ENCODE results near the gene DHPS. TPM values are rescaled to one million over a fixed set of nuclear protein-coding genes. Genes with fewer than 3 reads are reported as not detected.

Gene DHPS
- total and polyA plus RNA-seq, 2 of the 13 experiments (the other 11 are each of a cell fraction or from before 2014, with no cell fraction given), result 43.3 to 84.3 TPM

- TF ChIP-seq CENPBD1 (CRISPR knock-in tag; IDR thresholded peaks at IDR 0.05; ENCODE audit: borderline replicate concordance, low read depth) (no peak), SOX13 (IDR thresholded peaks at IDR 0.05) (no peak), SOX13 (CRISPR knock-in tag; conservative IDR thresholded peaks at IDR 0.05 in 1 of 2, IDR thresholded peaks at IDR 0.05 in 1 of 2) (0 out of 4 replicates have a peak, but pooled peaks of 1 of the 2 experiments have one; percentile 15), RORA (CRISPR knock-in tag; IDR thresholded peaks at IDR 0.05) (no peak), EHMT2 (IDR thresholded peaks at IDR 0.05; ENCODE audit: borderline replicate concordance, low read depth, low read length) (no peak), ZNF274 (CRISPR knock-in tag; IDR thresholded peaks at IDR 0.05) (no peak; the same call in 1 of the 2 replicates), MNT (IDR thresholded peaks at IDR 0.05) (no peak), NFYC (CRISPR knock-in tag; IDR thresholded peaks at IDR 0.05) (peak; percentile 37), KLF12 (CRISPR knock-in tag; IDR thresholded peaks at IDR 0.05; ENCODE audit: borderline replicate concordance) (0 out of 2 replicates have a peak, but pooled peaks have one; percentile 78), ZNF232 (CRISPR knock-in tag; IDR thresholded peaks at IDR 0.05; ENCODE audit: borderline replicate concordance) (no peak), ZNF407 (CRISPR knock-in tag; IDR thresholded peaks at IDR 0.05; ENCODE audit: not compliant biosample characterization) (peak; percentile 18), PRMT3 (CRISPR knock-in tag; IDR thresholded peaks at IDR 0.05; ENCODE audit: borderline replicate concordance, low read depth) (no peak), TBX2 (CRISPR knock-in tag; IDR thresholded peaks at IDR 0.05; ENCODE audit: borderline replicate concordance) (peak; percentile 57), DZIP1 (CRISPR knock-in tag; IDR thresholded peaks at IDR 0.05) (no peak)
These were observed 12.2 kb downstream of the DHPS start (continued) for GRCh38 chr19:12669270-12670158.
